Liver (tissue), 3 donors: ENCODE measurements around the gene ARX.

Experiments used
- NR2F2 ChIP-seq: IDR thresholded peaks from 2 replicates; pipeline ENCODE4 v1.6.1; 2016; ENCODE audit warnings: antibody characterized with exemption
- RAD21 ChIP-seq, 2 donors: IDR thresholded peaks; 2 replicates each; pipeline ENCODE4 v1.6.1; 2016; ENCODE audit warnings: antibody characterized with exemption in 2 of 2, mild to moderate bottlenecking in 2 of 2
- TAF1 ChIP-seq: conservative IDR thresholded peaks from 2 replicates; pipeline ENCODE4 v1.6.1; 2016; ENCODE audit warnings: antibody characterized with exemption, mild to moderate bottlenecking
- ZBTB33 ChIP-seq: IDR thresholded peaks from 2 replicates; pipeline ENCODE4 v1.6.1; 2016; ENCODE audit warnings: antibody characterized with exemption
- TF ChIP-seq, protein P1 (sequence below): fragments of 150-350 bp; IDR thresholded peaks from 2 replicates; pipeline ENCODE4 v1.5.1; 2017; ENCODE audit warnings: improper control_type of control experiment, low read depth, low read length; ENCODE audit not compliant: missing input control
- donor health status: healthy.
- donor health status: healthy.

DNA sequence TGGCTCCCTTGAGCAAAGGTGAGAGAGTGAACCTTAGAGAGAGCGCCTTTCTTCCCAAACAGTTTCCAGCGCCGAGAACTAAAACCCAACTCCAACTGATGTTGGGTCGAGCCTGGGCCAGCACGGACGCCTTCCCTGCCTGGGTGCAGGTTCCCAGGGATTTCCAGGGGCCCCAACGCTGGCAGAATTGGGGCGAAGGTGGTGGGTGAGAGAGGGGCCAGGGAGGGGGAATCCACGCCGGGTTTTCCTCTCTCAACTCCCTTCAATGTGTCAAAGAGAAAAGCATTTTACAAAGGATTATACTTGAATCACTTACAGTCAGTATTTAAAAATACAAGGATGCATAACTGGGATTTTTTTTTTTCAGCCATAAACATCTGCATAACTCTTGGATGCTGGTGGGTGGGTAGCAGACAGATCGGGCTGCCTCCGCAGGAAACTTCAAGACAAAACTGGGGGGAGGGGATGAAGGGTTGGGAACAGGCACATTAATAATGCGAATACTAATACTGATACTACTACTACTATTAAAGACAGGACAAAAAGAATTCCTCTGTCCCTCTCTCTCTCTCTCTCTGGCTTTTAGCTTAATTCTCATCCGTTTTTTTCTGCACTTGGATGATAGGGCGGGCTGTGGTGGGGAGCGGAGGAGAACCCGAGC lies 1.3 kb upstream of the ARX start:
- TF ChIP-seq, protein P1, sequence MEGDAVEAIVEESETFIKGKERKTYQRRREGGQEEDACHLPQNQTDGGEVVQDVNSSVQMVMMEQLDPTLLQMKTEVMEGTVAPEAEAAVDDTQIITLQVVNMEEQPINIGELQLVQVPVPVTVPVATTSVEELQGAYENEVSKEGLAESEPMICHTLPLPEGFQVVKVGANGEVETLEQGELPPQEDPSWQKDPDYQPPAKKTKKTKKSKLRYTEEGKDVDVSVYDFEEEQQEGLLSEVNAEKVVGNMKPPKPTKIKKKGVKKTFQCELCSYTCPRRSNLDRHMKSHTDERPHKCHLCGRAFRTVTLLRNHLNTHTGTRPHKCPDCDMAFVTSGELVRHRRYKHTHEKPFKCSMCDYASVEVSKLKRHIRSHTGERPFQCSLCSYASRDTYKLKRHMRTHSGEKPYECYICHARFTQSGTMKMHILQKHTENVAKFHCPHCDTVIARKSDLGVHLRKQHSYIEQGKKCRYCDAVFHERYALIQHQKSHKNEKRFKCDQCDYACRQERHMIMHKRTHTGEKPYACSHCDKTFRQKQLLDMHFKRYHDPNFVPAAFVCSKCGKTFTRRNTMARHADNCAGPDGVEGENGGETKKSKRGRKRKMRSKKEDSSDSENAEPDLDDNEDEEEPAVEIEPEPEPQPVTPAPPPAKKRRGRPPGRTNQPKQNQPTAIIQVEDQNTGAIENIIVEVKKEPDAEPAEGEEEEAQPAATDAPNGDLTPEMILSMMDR: no peak
- TF ChIP-seq NR2F2: no peak
- TF ChIP-seq TAF1: no peak
- TF ChIP-seq ZBTB33: no peak
- no peak for TF ChIP-seq RAD21 (IDR thresholded peaks at IDR 0.05)
